GM18511 (cell line): Measurements from ENCODE around the gene ZNF101.
A peak's percentile ranks its signal among the peaks of the same experiment; 100 is the strongest.

Source experiments
- ATAC-seq: cut with Tn5 transposase; IDR thresholded peaks from one replicate; pipeline ENCODE4 v1.9.1; 2021; ENCODE audit warnings: mild to moderate bottlenecking, moderate library complexity; ENCODE audit not compliant: unreplicated experiment

The ZNF101 gene

DNA sequence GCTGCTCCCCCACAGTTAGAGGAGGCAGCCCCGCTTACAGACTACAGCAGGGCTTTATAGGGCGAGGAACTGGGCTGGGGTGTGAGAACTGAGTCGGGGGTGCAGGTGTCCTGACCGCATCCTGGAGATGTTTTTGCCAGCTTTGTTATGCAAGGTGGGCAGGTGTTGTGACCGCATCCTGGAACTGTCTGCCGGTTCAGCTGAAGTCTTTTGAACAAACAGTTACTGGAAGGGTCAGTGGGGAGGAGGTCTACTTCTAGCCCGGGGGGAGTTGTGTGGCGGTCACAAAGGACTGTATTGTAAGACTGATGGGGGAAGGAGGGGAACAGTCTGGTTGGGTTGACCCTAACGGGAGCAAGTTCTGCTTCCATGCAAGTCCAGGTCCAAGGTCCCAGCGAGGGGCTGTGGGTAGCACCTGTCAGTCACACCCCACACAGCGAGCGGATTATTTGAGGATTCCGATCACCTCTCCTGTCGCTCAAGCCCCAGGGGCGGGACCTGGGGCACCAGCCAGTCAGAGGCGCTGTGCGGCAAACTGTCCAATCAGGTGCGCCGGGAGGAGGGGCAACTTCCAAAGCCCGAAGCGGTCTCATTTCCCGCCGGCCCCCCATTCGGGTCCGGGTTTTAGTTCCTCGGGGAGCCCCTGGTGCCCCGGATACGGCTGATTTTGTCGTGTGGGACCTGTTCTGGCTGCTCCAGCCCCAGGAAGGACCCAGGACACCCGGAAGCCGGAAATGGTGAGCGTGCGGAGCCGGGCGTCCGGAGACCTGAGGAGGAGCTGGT, at the start of gene ZNF101:
ZNF101 (plus strand) TSS at position 610 of the 783 bp plus-strand sequence; CDS start at position 735, 125 bp downstream.
- ATAC-seq, result peak; percentile 73

DNA sequence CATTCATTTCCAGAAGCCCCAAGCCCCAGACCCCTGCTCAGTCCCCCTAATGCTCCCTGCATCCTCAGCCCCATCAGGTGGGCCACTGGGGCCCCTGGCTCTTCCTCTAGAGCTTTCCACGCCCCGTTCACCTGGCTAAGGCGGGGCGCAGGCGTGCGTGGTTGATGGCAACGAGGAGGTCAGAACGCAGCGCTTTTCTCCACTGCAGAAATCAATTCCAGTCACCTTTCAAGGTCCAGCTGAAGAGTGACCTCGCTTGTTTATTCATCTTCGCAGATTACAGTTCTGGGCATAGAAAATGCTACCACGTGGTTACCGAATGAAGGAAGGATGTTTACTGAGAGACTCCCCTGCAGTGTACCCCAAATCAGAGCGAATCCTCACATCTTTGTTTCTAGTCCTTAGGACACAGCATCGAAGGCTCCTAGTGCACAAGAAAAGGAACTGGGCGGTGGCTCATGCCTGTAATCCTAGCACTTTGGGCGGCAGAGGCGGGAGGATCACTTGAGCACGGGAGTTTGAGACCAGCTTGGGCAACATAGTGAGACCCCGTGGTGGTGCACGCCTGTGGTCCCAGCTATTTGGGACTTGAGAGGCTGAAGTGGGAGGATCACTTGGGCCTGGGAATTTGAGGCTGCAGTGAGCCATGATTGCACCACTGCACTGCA, 49.3 kb upstream of the ZNF101 start:
- no peak for ATAC-seq

DNA sequence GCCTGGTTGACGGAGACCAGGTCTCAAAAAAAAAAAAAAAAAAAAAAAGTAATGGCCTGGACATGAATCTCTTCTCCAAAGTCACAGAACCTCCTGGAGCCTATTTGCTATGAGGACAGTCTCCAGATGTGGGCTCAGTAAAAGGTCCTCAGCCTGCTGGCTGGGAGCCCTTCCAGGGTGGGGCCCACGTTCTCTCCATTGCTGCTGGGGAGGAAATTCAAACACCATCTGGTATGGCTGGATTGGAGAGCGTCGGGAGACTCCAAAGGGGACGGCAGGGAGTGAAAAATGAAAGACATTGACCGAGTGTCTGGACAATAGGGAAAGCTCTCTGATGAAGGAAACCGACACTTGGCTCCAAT, 48.8 kb upstream of the ZNF101 start:
- no peak for ATAC-seq

DNA sequence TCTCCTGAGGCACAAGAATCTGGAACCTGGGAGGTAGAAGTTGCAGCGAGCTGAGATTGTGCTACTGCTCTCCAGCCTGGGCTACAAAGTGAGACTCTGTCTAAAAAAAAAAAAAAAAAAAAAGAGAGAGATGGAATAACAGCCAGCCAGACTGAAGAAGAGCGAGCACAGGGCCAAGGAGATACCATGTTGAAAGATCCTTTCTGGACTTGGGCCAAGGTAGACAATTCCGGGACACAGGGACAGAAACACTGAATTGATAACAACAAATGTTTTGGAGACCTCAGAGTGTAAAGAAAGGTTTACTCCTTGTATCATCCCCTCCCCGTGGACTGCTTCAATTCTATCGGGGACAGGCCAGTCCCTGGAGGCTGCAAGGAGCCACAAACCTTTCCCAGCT, 45.3 kb upstream of the ZNF101 start:
- no peak for ATAC-seq

DNA sequence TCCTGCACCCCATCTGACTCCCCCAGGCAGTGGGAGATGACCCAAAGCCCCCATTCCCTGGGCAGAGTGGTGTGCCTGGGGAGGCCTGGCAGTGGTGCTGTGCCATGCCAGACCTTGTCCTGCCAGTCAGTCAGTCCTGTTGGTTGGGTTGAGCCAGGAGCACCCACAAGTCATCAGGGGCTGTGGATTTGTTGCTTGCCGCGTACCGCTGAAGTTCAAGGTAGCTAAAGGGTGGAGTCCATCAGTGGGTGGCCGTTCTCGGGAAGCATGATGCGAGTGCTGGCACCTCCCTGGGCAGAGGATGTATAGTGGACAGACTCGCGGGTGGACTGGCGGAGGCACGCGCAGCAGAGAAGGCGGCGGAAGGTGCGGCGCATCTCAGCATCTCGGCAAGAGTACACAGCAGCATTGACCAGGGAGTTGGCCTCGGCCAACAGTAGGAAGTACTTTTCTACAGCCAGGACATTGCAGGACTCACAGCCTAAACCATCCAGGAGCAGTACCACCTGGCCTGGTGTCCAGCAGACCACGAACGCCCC, 44.5 kb upstream of the ZNF101 start:
- ATAC-seq, result no peak

DNA sequence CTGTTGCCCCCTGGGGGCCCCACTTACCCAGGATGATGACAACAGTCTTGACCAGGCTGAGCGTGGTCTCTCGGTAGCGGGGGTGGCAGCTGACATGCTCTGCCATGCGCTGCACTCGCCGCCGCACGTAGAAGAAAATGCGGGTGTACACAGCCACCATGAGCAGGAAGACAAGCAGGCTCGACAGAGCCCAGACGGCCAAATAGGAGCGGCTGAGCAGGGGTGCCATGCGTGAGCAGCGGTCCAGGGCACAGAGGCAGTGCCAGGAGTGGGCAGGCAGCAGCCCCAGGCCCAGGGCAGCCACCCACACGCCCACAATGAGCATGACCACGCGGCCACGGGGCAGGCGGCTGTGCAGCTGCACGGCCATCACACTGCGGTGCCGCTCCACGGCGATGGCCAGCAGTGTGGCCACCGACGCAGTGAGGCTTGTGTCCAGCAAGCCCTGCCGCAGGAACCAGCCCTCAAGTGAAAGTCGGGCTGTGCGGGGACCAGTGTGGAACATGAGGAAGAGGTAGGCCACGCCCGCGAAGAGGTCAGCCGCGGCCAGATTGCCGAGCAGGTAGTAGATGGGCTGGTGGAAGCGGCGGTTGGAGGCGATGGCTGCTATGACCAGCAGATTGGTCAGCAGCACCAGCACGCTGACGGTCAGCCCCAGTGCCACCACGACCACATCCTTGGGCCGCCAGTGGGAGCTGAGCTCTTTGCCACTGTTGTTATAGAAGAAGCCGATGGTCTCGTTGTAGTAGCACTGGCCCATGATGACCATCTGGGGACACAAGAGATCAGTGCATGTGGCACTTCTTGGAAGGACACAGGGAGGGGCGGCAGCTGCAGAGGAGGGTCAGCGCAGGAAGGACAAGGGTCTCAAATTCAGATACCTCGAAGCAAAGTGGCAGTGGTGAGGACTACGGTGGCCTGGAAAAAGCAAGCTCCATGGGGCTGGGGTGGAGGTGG, 41.8 kb upstream of the ZNF101 start:
- ATAC-seq, result no peak

DNA sequence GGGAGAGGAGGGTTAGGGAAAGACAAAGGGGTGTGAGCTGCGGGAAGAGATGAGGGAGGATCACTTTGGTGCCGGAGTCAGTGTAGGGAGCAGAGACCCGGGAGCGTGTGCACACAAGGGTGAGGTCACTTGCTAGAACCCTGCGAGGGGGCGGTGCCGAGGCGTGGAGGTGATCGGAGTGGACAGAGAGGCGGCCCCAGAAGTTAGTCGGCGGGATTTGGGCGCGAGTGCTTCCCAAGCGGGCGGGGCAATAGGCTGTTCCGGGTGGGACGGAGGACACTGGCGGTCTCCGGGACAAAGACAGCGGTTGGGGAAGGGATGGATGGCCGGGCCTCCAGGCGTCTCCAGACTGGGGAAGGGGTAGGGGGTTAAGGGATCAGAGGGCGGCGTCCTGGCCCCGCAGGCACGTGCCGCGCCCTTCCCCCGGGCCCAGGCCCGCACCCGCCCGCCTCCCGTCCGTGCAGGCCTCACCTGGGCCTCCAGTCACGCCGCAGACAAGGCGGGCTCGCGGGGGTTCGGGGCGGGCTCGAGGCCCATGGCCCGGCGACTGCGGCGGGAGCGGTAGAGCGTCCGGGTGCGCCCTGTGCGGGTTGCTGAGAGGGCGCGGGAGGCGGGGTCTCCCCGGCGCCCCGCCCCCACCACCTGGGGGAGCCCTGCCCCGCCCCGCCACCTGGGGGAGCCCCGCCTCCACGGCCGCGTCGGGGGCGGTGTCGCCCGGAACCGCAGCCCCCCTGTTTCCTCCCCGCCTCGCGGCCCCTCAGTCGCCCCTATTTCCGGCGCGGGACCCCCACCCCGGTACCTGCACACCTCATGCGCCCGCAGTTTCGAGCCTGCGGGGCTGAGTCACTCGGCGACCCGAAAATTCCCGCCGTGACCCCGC, 40.8 kb upstream of the ZNF101 start, which contains the start of gene LPAR2:
LPAR2 (minus strand) TSS at position 600 of the 880 bp plus-strand sequence. CDS start 945 bp downstream, outside the sequence.
- peak; percentile 74 for ATAC-seq

DNA sequence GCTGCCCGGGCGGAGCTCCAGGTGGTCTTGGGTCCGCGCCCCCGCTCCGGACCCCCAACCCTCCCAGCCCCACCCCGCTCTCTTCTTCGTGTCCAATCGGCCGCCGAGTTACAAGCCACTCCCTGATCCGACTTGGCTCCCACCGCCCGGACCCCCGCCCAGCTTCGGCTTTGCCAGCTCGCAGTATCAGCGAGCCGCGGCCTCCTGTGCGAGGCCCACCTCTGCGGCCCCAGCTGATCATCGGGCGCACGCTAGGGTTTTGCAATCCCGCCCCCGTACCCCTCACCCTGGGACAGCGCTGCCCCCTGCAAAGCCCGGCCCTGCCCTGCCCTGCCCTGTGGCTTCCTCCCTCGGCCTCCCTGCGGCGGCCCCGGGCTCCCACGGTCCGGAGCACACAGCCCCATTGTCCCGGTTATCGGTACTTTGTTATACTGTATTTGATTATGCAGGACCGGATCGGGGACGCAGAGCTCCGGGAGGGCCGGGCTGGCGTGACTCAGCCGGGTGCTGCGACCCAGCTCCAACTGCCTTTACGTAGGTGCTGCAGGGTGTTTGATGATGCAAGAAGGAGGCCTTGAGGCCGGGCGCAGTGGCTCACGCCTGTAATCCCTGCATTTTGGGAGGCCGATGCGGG, 40.0 kb upstream of the ZNF101 start:
- ATAC-seq, result peak; percentile 32

DNA sequence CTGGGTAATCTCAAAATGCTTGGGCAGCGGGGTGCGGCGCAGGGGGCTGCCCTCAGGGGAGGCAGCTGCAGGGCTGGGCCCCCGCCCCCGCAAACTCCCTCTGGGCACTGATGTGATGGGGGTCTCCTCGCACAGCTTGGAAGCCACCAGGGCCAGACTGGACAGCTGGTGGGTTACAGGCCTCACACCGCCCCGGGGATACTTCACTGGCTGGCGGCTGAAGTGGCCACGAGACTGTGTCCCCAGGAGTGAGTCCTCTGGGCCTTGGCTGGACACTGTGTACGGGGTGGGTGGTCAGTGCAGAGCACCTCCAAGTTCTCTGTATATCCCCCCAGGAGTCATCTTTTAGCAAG, 38.6 kb upstream of the ZNF101 start:
- ATAC-seq, result no peak

DNA sequence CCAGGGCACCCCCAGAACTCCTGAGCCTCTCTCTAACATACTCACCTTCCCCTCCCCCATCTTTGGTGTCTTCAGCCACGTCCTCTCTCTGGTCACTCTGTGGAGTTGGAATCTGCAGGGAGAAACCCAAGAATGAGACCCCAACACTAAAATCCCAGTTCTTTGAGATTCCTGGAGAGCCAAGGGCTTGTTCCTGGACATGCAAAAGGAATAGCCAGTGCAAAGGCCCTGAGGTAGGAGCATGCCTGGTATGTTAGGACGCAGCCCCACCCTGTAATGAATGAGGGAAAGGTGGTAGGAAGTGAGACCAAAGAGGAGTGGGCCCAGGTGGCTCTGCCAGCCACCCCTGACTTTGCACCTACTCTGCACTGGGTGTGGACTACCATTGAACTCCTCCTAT, 38.2 kb upstream of the ZNF101 start:
- ATAC-seq, result no peak

DNA sequence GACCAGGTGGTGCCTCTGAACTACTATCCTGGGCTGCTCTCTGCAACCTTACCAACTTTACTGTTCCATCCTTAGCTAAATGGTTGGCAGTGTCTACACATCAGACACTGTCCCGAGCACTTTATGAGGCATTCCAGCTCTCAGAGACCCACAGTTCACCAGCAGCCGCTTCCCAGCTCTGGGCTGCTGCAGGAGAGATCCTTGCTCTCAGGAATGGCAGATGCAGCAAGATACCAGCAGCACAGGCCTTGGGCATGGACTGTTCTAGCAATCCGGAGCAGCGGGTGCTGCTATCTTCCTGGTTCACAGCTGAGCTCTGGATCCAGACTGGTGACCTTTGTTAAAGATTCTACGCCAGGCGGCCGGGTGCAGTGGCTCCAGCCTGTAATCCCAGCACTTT, 37.3 kb upstream of the ZNF101 start:
- ATAC-seq, result no peak

DNA sequence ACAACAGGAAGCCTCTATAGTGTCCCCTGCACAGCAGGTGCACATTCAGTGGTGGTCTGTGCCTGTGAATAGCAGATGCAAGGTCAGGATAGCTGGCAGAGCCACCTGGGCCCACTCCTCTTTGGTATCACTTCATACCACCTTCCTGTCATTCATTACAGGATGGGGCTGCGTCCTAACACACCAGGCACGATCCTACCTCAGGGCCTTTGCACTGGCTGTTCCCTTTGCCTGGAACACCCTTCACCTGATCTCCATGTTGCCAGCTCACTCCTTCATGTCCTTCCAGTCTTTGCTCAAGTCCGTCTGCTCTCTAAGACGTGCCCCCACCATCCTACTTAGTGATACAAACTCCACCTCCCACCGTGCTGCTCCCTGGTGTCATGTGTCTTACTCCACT, 36.0 kb upstream of the ZNF101 start:
- ATAC-seq, result no peak

DNA sequence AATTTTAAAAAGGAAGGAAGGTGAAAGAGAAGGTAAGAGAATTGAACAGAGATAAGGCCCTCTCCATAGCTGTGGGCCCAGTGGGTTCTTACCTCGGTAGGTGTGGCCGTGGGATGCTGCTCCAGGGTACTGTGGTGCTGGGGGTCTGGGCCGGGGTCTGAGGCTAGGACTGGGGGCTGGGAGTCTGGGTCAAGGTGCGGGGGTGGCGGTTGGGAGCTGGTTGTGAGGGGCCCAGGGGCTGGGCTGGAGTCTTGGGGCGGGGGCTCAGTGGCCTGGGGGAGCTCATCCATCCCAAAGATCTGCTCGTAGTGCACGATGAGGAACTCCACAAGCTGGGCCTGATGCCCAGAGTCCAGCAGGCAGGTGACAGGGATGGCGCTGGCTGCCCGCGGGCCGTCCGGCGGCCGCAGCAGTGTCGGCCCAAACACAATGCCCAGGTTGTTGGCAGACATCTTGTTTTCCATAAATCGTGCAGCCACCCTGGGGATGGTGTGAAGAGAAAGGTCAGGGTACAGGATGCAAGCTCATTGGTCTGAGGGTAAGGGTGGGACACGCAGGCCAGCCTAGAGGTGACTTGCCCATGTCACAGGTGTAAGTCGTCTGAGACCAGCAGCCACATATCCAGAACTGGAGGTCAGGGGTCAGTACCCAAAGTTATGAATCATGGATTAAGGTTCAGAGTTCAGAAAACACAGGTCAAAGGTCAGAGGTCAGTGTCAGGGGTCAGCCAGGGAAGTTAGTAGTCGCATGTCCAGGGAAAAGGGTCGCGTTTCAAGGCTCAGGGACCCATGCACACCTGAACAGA, 34.7 kb upstream of the ZNF101 start:
- ATAC-seq, result no peak

DNA sequence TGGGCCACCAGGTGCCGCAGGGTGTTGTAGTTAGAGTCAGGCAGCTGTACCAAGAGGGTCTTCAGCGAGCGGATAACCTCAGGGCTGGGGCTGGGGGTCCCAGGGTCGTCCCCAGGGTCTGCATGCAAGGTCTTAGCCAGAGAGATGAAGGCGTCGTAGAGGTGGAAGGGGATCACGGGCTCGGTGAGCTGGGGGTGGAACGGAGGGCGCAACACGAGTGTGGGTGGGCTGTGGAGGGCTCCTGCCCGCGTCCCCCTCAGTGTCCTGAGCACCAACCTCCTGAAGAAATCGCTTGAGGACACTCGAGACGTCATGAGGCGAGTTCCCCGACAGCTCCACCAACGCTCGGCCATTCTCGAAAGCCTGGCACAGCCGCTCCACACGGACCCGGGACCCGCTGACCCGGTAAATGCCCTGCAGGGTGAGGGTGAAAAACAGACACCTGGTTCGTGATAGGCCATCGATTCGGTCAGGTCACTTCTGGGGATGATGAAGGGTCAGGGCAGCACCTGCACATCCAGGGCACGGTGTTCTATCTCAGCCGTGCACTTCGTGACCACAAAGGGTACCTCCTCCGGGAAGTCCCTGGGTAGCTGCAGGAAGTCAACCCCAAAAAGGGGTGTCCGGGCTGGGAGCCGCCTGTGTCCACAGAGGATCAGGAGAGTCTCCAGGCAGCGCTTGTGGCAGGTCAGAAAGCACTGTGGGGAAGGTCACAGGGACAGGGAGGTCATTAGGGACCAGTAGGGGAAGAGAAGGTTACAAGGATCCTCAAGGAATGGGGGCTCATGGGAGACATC, 33.9 kb upstream of the ZNF101 start:
- no peak for ATAC-seq

DNA sequence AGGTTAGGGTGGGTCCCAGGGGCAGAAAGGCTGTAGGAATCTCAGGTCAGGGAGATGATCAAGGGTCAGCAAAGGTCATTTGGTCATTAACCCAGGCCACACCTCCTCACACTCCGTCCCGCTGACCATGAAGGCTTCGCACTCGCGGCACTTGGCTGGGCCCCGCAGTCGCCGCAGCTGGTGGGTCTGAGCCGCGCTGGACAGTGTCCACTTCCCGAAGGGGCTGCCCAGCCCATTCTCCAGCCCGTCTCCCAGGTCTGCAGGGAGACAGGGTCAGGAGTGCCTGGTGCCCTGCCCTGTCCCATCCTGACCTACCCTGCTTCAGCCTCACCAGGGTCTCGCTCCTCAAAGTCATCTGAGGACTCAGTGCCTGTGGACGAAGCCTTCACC, 33.3 kb upstream of the ZNF101 start:
- no peak for ATAC-seq

DNA sequence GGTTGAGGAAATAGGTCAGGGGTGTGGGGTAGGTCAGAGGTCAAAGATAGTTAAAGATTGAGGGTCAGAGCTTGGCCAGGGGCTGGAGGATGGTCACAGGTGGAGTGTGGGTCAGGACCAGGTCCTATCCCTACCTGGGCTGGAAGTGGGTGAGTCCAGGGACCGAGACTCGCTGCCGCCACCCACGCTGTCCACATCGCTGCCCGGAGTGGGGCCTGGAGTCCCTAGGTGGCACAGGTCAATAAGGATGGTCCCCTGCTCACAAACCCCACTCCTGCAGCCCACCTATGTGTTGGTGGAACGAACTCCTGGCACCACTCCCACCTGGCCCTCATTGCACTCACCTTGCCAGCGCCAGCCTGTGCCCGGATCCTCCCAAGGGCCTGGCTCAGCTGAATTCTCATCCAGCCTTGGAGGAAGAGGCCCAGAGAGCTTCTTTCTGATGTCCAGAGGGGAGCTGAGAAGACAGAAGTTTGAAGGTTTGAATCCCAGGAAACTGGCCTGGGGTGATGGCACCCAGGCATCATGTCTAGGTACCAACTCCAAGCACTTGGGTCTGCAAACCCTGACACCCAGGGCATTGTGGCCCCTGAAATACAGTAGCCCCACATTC, 32.0 kb upstream of the ZNF101 start:
- no peak for ATAC-seq

DNA sequence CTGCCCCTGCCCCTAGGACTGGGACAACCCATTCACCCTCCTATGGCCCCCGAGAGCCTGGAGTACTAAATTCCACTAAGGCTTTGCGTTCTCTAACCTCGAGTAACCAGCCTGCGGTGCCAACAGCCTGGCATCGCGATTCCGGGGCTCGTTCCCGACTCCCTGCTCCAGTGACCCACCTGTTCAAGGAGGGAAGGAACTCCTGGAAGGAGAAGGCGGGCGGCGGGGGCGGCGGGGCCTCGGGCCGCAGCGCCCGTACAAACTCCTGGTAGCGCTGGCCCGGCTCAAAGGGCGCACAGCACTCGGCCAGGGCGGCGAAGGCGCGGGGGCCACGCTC, 31.5 kb upstream of the ZNF101 start:
- ATAC-seq, result no peak
